Epithelial cell of prostate (primary cell): ENCODE measurements around the gene RBAK.
"Not testable (repeated sequence)": the region's sequence is repeated elsewhere in the genome, so short reads cannot be mapped to it uniquely, and the experiment has no call there.

Source experiments
- DNase-seq: peaks from one replicate; pipeline ENCODE4 v3.0.0-alpha.2; 2011; ENCODE audit warnings: low read depth, low spot score
- H3K27ac ChIP-seq: fragments of 450-650 bp; 2 replicates; pipeline ENCODE4 v1.5.1; 2017; ENCODE audit warnings: mild to moderate bottlenecking

The RBAK gene

DNA sequence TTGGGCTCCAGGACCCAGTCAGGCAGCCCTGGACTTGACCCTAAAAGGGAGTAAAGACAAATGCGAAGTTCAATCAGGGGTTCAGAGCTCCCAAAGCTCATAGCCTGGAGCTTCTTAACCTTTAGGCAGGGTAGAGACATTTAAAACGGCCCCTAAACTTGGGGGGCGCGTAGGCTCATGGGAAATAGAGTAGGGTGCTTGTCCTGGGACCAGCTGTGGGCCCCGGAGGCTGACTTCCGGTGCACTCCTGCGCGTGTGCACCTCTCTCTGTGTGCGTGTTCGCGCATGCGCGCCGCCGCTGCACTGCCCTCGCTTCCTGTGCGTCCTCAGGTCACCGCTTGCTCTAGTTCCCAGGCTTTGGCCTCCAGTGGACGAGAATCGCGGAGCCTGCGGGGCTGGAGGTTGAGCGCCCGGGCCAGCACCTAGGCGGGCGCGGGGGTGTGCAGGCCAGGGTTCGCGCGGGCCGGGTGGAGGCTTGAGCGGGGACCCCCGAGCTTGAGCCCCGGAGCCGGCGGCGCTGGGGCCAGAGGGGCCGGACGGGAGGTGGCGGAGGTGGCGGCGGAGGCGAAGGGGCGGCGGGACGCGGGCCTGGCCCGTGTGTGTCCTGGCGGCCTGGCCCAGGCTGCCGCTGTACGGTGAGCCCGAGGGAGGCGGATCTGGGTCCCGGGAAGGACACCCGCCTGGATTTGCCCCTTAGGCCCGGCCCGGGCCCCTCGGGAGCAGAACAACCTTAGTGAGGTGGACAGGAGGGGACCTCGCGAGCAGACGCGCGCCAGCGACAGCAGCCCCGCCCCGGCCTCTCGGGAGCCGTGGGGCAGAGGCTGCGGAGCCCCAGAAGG lies at the start of gene RBAK:
TSS of gene RBAK (plus strand) at position 303 of the 839 bp plus-strand sequence. CDS start 2,217 bp downstream, outside the sequence.
- peak within 1 kb of the TSS; percentile 53 for H3K27ac ChIP-seq
- DNase-seq: peak; percentile 73

DNA sequence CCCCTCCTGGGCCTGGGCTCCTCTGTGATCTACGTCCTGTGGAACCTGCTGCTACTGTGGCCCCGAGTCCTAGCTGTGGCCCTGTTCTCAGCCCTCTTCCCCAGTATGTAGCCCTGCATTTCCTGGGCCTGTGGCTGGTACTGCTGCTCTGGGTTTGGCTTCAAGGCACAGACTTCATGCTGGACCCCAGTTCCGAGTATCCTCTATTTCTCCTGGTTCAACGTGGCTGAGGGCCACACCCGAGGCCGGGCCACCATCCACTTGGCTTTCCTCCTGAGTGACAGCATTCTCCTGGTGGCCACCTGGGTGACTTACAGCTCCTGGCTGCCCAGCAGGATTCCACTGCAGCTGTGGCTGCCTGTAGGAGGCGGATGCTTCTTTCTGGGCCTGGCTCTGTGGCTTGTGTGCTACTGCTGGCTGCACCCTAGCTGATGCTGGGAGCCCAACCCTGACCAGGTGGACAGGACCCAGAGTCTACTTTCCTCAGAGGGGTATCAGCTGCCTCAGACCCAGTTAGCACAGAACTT lies 48.9 kb upstream of the RBAK start:
- H3K27ac ChIP-seq: no peak overlapping the region
- DNase-seq: no peak

DNA sequence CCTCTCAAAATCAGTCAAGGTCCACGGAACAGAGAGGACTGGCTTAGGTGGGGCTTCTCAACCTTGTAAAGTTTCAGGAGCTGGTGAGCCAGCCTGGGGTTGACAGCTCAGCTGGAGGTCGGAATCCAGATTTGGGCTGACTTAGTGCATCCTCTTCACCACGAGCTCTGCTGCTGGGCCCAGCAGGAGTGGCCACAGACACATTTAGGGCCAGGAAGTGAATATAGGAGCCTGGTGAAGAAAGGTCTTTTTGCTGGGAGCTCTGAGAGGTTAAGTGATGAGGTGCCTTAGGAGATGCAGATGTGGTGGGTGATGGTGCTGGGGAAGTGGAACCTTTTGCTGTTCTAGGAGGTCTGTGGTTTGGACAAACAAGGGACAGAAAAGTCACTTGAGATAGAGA lies 47.4 kb upstream of the RBAK start:
- H3K27ac ChIP-seq: no peak overlapping the region
- DNase-seq: no peak

DNA sequence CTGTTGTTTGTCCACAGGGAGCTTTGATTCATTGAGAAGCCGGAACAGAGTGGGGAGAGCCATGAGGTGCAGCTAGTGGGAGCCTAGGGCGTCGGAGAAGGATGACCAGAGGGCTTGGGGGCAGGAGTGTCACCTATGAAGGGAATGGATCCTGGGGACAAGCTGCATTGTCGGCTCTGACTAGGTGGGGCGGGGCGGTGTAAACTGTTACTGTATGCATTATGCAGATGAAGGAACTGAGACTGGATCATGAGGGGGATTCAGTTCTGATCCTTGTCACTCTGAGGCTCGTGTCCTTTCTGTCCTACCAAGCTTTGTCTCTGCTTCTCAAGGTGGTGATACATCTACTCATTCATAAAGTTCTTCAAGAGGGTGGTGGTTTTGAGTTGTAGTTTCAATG lies 46.8 kb upstream of the RBAK start:
- DNase-seq: no peak
- no peak overlapping the region for H3K27ac ChIP-seq

DNA sequence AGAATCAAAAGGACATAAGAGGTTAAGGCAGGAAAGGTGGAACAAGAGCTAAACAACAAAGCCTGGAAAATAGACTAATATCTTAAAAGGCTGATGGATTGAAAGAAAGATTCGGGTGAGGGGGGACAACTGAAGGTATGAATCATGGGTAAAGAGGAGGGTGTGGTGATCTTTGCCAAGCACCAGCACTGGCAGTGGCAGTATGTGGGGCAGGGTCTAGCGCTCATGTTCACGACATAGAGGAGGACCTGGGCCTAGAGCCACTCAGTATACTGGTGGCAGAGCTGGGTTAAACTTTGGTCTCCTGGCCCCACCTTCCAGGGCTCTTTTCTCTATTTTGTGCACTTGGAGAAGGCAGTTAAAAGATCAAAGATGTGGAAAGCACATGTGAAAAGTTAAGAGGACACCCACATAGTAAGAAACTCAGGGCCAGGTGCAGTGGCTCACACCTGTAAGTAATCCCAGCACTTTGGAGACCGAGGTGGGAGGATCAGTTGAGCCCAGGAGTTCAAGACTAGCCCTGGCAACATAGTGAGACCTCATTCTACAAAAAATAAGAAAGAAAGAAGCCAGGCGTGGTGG lies 46.2 kb upstream of the RBAK start:
- no peak overlapping the region for H3K27ac ChIP-seq
- no peak for DNase-seq

DNA sequence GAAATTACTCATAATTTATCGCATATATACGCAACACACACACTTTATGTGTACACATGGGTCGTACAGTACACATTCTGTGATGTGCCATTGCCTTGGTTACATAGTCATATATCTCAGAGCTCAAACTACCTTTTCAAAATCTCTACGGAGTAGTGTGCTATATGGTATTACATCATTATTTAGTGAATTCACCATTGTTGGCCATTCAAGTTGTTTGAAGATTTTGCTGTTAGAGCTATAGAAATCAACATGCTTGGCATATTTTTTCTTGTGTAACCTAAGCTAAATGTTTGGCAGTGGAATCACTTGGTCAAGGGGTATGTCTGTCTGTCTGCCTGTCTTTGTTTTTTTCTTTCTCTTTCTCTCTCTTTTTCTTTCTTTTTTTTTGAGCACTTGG lies 44.7 kb upstream of the RBAK start:
- peak overlapping the region; percentile 4 for H3K27ac ChIP-seq
- no peak for DNase-seq

DNA sequence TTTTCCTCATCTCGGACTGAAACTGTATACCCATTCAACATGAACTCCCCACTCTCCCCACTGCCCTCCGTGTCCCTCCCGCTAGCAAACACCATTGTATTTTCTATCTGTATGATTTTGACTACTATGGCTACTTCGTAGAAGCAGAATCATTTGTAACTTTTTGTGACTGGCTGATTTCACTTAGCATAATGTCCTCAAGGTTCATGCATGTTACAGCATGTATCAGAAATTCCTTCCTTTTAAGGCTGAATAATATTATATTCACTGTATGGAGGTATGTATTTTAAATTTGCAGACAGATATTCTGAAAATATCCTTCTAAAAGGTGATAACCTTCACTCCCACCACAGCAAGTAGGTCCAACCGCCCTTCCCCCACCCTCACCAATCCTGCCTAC lies 43.7 kb upstream of the RBAK start:
- peak overlapping the region; percentile 4 for H3K27ac ChIP-seq
- no peak for DNase-seq

DNA sequence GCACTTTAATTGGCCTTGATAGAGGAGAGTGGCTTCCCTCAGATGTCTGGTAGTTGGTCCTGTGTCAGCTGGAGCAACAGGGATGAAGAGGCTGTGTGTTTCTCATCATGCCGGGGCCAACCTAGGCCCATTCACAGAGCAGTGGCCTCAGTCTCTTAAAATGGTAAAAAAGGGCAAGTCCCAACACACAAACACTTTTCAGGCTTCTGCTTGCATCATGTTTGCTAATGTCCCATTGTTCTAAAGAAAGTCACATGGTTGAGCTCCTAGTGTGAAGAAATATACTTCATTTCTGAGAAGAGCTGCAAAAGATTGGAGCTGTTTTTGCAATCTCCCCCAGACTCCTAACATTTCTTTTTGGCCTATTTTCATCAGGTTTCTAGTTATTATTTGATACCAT lies 40.6 kb upstream of the RBAK start:
- peak overlapping the region; percentile 43 for H3K27ac ChIP-seq
- peak; percentile 6 for DNase-seq

DNA sequence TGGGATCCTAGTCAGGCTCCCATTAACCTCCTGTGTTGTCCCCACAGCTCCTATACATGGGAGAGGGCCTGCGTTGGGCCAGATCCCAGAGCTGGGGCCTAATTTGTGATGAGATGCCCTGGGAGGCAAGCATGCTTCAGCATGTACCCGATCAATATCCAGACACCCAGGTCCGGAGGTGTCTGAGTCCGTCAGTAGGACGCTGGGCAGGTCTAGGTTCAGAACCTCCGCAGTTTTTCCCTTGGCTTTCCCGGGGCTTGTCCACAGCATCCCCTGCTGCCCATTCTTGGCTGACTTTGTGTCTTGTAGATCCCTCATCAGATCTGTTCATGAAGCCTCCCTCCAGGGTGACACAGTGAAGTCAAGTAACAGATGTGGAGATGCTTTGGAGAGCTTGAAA lies 32.7 kb upstream of the RBAK start:
- H3K27ac ChIP-seq: no peak overlapping the region
- DNase-seq: no peak

DNA sequence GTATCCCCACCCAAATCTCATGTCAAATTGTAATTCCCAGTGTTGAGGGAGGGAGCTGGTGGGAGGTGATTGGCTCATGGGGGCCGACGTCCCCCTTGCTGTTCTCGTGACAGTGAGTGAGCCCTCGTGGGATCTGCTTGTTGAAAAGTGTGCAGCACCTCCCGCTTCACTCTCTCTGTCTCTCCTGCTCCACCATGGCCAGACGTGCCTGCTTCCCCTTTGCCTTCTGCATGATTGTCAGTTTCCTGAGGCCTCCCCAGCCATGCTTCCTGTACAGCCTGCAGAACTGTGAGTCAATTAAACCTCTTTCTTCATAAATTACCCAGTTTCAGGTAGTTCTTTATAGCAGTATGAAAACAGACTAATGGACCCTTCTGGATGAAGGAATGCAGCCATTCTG lies 29.7 kb upstream of the RBAK start:
- not testable (repeated sequence) for H3K27ac ChIP-seq, DNase-seq

DNA sequence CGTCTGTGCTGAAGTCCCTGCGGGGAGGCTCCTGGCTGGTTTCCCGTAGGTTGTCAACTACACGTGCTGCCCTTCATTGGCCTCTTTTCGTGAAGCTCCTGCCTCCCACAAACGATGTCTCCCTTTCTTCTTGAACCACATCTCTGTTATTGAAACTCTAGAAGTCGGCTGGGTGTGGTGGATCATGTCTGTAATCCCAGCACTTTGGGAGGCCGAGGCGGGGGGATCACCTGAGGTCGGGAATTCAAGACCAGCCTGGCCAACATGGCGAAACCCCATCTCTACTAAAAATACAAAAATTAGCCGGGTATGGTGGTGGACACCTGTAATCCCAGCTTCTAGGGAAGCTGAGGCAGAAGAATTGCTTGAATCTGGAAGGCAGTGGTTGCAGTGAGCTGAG lies 28.0 kb upstream of the RBAK start:
- DNase-seq, H3K27ac ChIP-seq: not testable (repeated sequence)

DNA sequence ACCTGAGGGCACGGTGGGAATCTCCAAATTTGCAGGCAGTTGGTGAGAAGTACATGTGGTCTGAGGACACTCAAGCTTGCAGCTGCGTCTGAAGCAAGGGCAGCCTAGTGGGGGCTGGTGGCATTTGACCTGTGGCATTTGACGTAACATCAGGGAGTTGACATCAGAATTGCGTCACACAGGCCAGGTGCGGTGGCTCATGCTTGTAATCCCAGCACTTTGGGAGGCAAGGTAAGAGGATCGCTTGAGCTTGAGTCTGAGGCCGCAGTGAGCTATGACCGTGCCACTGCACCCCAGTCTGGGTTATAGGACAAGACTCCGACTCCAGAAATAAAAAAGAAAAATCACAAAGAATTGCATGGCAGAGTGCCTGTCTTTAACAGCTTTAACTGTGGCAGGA lies 25.6 kb upstream of the RBAK start:
- no peak for DNase-seq
- H3K27ac ChIP-seq: no peak overlapping the region

DNA sequence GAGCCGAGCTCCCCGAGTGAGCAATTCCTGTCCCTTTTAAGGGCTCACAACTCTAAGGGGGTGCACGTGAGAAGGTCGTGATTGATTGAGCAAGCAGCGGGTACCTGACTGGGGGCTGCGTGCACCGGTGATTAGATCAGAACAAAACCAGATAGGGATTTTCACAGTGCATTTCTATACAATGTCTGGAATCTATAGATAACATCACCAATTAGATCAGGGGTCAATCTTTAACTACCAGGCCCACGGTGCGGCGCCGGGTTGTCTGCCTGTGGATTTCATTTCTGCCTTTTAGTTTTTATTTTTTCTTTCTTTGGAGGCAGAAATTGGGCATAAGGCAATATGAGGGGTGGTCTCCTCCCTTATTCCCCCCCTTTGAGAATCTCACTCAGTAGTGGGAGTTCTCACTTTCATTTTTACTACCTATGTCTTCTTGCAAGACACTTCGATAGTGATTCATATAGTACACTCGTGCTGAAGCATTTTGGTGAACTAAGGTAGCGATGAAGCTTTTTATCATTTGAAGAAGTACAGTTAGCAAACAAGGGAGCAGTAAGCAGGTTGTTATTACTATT lies 24.6 kb upstream of the RBAK start:
- not testable (repeated sequence) for DNase-seq

DNA sequence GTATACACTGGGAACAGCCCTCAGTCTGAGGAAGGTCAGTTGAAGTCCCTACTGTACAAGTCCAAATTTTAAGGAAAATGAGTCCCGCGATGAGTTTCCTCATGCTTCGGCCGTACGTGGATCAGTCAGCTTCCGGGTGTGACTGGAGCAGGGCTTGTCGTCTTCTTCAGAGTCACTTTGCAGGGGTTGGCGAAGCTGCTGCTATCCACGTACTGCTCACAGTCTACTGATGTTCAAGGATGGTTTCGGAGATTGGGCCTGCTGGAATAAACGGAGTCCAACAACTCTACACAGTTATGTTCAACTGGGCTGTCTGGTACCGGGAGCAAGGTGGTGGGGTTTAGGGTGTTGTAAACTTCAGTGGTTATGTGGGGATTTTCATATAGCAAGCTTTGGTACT lies 22.0 kb upstream of the RBAK start:
- not testable (repeated sequence) for DNase-seq, H3K27ac ChIP-seq

More for the DNA sequence above, 24.6 kb upstream of the RBAK start:
- not testable (repeated sequence) for H3K27ac ChIP-seq

DNA sequence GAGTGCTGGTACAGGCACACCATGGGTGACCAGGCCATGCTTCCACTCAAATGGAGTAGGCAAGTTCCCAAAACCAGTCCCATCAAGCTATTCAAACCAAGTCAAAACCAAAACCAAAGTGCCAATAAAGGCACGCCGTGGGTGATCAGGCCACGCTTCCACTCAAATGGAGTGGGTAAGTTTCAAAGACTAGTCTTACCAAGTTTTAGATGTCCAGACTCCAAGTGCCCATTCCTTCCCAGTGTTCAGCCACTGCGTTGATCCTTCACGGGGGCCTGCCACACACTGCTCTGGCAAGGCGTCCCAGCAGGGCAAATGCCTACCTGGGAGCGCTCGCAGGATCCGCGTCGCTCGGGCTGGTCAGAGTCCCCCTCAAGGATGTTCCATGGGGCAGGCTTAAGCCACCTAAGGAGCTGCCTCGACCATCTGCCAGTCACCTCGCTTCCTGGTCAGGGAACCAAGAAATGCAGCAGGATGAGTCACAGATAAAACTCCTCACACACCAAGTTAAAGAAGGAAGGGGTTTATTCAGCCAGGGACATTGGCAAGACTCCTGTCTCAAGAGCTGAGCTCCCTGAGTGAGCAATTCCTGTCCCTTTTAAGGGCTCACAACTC lies 17.8 kb upstream of the RBAK start:
- H3K27ac ChIP-seq, DNase-seq: not testable (repeated sequence)

DNA sequence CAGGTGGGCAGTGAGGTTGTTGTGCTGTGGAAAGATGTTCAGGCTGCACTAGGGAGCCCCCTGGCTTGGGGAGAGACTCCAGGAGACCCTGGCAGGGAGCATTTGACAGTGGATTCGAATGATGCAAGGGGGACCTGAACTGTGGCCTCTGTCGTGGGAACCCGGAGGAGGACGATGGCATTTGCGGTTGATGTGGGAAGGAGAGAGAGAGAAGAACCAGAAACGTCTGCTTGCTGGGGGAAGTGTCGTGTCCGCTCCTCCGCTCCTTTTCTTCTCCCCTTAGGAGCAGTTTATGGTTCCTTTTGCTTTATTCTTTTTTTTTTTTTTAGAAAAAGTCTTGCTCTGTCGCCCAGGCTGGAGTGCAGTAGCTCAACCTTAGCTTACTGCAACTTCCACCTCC lies 12.5 kb upstream of the RBAK start:
- not testable (repeated sequence) for DNase-seq, H3K27ac ChIP-seq

DNA sequence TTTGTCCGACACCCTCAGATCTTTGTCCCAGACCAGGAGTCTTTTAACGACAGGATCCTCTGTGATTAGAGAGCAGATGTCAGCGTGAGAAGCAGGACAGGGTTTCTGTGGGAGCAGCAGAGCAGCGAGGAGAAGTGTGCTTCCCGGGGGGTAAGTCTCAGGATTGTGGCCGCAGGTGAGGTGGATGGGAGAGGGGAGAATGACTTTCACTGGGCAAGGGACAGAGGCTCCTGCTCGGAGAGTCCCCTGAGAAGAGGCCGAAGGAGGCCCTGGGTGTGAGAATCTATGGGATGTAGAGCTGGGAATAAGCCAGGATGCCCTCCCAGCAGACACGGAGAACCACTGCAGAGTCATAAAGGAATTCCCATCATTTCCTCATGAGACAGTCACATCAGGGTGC lies 10.4 kb upstream of the RBAK start:
- H3K27ac ChIP-seq: no peak overlapping the region
- DNase-seq: no peak

DNA sequence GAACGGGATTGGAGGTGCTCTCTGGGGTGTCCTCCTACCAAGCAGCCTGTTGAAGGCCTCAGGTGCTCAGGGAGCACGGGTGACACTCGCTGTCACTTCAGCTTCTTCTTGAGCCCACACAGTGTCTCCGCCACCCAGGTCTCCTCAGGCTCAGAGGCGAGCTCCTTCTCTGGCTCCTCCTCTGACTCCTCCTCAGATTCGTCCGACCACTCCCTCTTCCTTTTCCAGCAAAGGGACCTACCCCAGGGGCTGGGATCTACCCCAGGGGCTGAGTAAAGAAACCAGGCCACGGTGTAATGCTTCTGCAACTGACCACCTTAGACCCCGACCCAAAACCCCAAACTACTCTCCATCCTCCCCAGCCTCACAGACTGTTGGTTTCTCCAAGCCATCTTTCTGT lies 9.2 kb upstream of the RBAK start:
- no peak for DNase-seq
- no peak overlapping the region for H3K27ac ChIP-seq

DNA sequence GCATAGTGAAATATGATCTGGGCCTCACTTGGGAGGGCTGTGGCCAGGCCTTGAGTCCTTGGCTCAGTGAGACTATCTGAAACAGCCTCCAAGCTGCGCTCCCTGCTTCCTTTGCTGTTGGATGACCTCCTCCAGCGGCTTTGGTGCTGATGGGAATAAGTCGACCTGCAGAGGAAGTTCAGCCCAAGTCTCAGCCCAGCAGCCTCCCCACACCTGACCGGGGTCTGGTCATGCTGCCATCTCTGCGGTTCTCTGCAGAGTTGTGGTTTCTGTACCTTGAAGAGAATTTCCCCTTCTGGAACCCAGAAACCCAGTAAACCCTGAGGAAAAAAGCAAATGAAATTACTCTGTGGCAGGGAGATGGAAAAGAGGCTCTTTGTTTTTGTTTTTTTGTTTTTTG lies 4.6 kb upstream of the RBAK start:
- no peak for DNase-seq
- no peak overlapping the region for H3K27ac ChIP-seq

DNA sequence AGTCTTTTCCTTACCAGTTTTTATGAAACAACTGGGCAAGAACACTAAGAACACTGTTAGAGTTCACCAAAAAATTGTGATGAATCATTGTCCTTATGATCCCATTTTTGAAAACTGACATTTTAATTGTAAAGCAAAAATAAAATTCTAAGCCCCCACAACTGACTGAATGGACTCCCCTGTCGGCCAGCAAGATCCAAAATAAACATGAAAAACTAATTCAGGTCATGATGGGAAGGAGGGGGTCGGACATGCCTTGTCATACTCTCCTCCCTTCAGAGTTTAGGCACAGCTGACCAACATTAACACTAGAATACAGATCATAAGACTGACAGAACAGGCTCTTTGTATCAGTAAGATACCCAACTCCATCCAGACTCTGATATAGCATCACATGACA lies 2.0 kb upstream of the RBAK start:
- no peak for DNase-seq
- no peak overlapping the region for H3K27ac ChIP-seq

DNA sequence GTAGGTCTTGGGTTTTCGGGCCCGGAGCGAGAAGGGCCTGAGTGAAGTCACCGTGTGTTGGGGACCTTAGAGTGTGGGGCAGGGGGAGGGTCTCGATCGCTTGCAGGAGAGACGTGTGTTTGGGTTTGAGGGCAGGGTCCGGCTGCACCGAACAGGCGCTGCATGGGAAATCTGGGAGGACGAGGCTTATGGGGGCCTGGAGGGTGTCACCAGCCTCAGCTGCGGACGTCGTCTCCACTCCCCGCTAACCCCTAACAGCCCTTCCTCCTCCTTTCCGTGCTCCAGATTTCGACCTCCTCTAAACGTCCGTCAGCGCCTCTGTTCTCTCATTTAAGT lies 705 bp downstream of the RBAK start:
- not testable (repeated sequence) for DNase-seq

More for the DNA sequence above, 705 bp downstream of the RBAK start:
- peak overlapping the region; percentile 53 for H3K27ac ChIP-seq
